Effector memory CD4-positive, alpha-beta T cell (primary cell): Measurements from ENCODE around the gene ENTREP1.

Experiments
- DNase-seq, 3 donors: peaks; one replicate each; pipeline ENCODE4 v3.0.0-alpha.2; 2020
- H3K27ac ChIP-seq: 2 replicates; pipeline ENCODE4 v1.7.0; 2013; ENCODE audit warnings: mild to moderate bottlenecking, low read length, moderate library complexity; ENCODE audit not compliant: insufficient read depth, poor library complexity, severe bottlenecking
- H3K27me3 ChIP-seq: replicated peaks from 2 replicates; pipeline ENCODE4 v1.7.0; 2013; ENCODE audit warnings: mild to moderate bottlenecking, low read length; ENCODE audit not compliant: insufficient read depth, control insufficient read depth, poor library complexity, severe bottlenecking
- H3K36me3 ChIP-seq: 2 replicates; pipeline ENCODE4 v1.7.0; 2013; ENCODE audit warnings: mild to moderate bottlenecking, low read length, moderate library complexity; ENCODE audit not compliant: control insufficient read depth, insufficient read depth
- H3K4me1 ChIP-seq: 2 replicates; pipeline ENCODE4 v1.7.0; 2013; ENCODE audit warnings: low read length, mild to moderate bottlenecking; ENCODE audit not compliant: control insufficient read depth, insufficient read depth, poor library complexity, severe bottlenecking
- H3K4me3 ChIP-seq: 2 replicates; pipeline ENCODE4 v1.7.0; 2013; ENCODE audit warnings: low read length, low read depth, mild to moderate bottlenecking; ENCODE audit not compliant: insufficient read depth, poor library complexity, severe bottlenecking
- H3K9me3 ChIP-seq: 2 replicates; pipeline ENCODE4 v1.7.0; 2013; ENCODE audit warnings: mild to moderate bottlenecking, low read length, moderate library complexity; ENCODE audit not compliant: control insufficient read depth
- total RNA-seq, 3 donors: gene quantifications; one replicate each; lab custom pipeline; 2026; lab: John Stamatoyannopoulos, UW

The ENTREP1 gene, protein sequence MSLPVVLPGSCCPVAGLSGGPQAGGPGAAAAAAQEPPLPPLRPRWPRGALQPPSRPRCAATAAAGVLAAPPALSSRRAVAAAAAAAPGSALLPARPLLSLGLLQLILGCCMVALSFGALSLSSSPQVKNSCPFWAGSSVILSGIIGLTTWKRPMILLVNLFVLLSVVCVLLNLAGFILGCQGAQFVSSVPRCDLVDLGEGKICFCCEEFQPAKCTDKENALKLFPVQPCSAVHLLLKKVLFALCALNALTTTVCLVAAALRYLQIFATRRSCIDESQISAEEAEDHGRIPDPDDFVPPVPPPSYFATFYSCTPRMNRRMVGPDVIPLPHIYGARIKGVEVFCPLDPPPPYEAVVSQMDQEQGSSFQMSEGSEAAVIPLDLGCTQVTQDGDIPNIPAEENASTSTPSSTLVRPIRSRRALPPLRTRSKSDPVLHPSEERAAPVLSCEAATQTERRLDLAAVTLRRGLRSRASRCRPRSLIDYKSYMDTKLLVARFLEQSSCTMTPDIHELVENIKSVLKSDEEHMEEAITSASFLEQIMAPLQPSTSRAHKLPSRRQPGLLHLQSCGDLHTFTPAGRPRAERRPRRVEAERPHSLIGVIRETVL
- 0.09 to 0.97 (median 0.35) reads per million in 3 donors for total RNA-seq

DNA sequence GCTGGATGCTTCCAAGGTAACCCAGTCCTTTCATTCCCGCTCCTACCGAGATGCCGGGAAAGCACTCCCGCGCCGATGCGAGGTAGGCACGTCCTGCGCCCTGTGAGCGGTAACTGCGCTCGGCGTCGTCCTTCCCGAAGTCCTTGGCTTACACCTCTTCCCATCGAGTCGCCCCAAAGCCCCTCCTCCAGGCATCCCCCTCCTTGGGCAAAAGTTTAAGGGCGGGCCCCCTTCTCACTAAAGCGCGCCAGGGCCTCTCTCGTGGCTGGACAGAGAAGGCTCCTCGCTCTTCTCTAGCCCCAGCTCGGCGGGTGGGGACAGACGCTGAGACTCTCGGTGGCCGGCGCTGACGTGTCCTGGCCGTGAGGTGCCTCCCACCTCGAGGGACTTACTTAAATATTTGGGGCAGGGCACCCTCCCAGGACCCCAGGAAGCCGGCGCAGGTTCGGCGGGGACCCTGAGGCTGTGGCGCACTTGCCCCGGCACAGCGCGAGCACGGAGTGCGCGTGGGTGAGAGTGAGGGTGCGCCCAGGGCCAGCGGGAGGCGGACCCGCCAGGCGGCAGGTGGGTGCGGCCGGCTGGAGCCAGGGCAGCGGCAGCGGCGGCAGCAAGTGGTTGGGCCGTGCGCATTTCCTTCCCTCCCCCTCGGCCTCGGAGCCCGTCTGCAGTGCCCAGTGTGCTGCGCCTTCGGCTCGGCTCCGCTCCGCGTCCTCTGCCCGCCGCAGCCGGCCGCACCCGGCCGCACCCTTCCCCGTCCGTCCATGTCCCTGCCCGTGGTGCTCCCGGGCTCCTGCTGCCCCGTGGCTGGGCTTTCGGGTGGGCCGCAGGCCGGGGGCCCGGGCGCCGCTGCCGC is at the start of gene ENTREP1:
Gene ENTREP1 (plus strand): TSS at position 667 of the 853 bp plus-strand sequence. CDS start 95 bp downstream, at position 762.
- DNase-seq, result no peak

DNA sequence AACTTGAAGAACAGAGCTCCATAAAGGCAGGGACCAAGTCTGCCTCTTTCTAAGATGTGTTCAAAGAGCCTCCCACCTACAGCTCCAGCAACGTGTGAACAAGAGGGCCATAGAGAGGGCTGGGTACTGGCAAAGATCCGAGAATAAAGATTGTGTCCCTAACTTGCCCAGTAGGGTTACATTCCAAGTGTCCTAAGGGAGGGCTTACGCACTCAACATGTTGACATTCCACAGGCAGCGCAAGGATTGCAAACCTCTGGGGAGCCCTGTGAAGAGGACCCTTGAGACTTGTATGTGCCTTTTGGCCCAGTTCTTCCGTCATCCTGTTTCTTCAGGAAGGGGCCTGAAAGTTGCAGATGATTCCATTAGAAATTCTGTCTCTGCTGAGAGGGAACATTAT is 48.2 kb upstream of the ENTREP1 start:
- Histone ChIP-seq H3K36me3 (no peaks in the 10 kb centered on the region), H3K9me3 (no peaks in the 10 kb centered on the region), H3K27ac (no peak overlapping the region), H3K4me1 (no peaks in the 10 kb centered on the region), H3K4me3 (no peak overlapping the region), H3K27me3 (no peaks in the 10 kb centered on the region)
- DNase-seq, result no peak

More for the DNA sequence above, at the start of gene ENTREP1:
- H3K27ac ChIP-seq, result no peak within 1 kb of the TSS
- no peaks in the 10 kb centered on the region for H3K36me3 ChIP-seq
- H3K4me1 ChIP-seq, result no peaks in the 10 kb centered on the region
- peaks cover 5% of the 10 kb centered on the region for H3K27me3 ChIP-seq
- no peak within 1 kb of the TSS for H3K4me3 ChIP-seq
- H3K9me3 ChIP-seq, result no peaks in the 10 kb centered on the region

DNA sequence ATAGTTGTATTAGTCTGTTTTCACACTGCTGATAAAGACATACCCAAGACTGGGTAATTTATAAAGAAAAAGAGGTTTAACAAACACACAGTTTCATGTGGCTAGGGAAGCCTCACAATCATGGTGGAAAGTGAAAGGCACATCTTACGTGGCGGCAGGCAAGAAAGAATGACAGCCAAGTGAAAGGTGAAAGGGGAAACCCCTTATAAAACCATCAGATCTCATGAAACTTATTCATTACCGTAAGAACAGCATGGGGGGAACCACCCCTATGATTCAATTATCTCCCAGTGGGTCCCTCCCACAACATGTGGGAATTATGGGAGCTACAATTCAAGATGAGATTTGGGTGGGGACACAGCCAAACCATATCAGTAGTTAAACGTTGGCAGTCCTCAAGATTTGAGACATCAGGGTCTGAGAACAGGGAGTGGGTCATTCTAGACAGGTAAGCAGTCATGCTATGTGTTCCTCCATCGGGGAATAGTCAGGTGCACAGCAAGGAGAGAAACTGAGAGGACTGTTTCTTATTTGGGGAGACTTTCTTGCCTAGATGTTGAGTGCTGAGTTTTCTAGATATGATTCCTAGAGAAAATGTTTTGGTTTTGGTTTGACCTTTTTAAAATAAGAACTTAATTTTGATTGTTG is 45.8 kb upstream of the ENTREP1 start:
- DNase-seq, result no peak
- H3K27ac ChIP-seq, result no peak overlapping the region
- no peaks in the 10 kb centered on the region for H3K27me3 ChIP-seq
- H3K36me3 ChIP-seq, result no peaks in the 10 kb centered on the region
- H3K4me1 ChIP-seq, result no peaks in the 10 kb centered on the region
- H3K9me3 ChIP-seq, result no peaks in the 10 kb centered on the region
- H3K4me3 ChIP-seq, result no peak overlapping the region

DNA sequence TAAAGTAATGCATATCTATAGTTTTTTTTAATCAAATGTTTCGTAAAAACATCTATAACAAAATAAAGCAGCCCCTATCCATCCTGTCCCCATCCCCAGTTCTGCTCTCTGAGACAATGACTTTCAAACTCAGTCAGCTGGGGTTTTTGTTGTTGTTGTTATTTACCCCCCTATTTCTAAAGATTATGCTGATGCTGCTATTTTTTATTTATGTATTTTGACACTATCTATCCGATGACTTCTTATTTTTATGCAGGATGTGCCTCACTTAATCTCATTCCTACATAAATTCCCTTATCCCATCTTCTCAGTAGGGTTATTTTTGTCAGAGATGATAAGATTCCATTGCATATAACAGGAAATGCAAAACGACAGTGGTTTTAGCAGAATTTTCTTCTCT is 45.3 kb upstream of the ENTREP1 start:
- H3K4me3 ChIP-seq, result no peak overlapping the region
- no peaks in the 10 kb centered on the region for H3K4me1 ChIP-seq
- no peaks in the 10 kb centered on the region for H3K9me3 ChIP-seq
- no peaks in the 10 kb centered on the region for H3K27me3 ChIP-seq
- DNase-seq, result no peak
- no peaks in the 10 kb centered on the region for H3K36me3 ChIP-seq
- no peak overlapping the region for H3K27ac ChIP-seq

DNA sequence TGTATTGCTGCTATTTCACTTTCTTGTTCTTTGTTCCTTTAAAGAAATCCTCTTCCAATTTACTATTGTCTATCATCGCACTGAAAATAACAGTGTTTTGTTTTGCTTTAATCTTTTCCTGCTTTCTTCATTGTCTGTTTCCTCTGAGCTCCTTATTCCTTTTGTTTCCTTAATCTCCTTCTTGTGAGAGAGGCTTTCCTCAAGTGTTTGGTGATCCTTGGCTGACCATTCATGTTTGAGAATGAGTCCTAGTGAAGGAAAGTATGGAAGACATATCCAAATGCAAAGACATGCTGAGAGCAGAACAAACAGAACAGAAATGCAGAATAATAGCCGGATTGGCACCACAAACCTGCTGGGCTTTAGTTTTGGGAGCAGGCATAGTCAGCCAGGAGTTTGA is 42.0 kb upstream of the ENTREP1 start:
- H3K27ac ChIP-seq, result no peak overlapping the region
- H3K36me3 ChIP-seq, result no peaks in the 10 kb centered on the region
- H3K9me3 ChIP-seq, result no peaks in the 10 kb centered on the region
- no peak overlapping the region for H3K4me3 ChIP-seq
- no peak for DNase-seq
- no peaks in the 10 kb centered on the region for H3K4me1 ChIP-seq
- H3K27me3 ChIP-seq, result no peaks in the 10 kb centered on the region

DNA sequence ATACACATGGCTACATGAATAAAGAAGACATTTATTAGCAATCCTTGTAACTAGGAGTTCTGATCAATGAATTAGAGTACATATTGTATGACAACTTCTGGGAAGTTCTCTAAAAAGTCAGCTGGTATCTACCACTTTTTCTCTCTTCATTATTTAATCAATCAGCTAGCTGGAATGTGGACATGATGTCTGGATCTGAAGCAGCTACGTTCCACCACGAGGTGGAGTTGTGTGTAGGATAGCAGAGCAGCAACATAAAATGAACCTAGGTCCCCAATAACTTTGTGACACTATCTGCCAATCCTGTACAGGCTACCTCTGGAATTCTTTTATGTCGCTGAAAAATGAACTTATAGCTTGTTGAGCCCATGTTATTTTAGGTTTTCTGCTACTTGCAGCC is 32.9 kb upstream of the ENTREP1 start:
- H3K9me3 ChIP-seq, result no peaks in the 10 kb centered on the region
- no peak for DNase-seq
- H3K36me3 ChIP-seq, result no peaks in the 10 kb centered on the region
- no peak overlapping the region for H3K4me3 ChIP-seq
- H3K27ac ChIP-seq, result no peak overlapping the region
- no peaks in the 10 kb centered on the region for H3K27me3 ChIP-seq
- no peaks in the 10 kb centered on the region for H3K4me1 ChIP-seq

DNA sequence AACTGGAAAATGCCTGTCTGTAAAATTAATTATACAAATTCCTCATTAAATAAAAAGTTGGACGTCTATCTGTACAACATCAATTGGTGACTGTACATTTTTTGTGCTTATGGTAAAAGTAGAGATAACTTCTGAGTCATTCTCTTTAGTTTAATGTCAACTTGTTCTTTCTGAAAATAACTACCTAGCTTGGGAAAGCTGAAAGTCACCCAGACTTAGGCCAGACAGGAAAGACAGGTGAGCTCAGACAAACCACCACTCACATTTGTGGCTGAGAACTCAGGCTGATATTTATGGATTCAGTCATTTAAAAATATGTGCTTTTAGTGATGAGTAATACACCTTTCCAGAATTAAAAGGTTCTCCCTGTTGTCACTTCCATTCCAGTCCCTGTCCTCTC is 31.9 kb upstream of the ENTREP1 start:
- no peaks in the 10 kb centered on the region for H3K27me3 ChIP-seq
- DNase-seq, result no peak
- H3K27ac ChIP-seq, result no peak overlapping the region

DNA sequence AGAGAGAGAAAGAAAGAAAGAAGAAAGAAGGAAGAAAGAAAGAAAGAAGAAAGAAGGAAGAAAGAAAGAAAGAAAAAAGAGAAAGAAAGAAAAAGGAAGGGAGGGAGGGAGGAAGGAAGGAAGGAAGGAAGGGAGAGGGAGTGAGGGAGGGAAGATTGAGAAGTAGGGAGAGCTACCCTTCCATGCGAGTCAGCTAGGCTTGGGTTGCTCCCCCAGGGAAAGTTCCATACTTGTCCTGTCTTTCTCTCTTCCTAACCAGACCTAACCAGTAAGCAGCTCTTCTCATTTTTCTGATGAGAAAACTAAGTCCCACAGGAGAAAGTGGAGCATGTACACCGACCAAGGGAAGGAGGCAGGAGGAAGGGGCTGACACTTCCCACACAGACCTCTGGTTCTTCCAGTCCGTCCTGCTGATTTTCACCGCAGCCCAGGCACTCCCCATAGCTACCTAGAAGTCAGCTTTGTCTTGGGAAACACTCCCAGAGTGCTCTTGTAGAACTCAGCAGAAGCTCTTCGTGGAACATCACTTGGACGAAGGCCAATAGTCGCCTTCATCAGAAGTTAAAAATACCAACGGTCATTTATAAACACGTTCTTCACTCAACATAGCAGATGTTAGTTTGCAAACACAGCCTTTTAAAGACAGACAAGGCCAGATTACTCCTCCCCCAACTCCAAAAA is 29.0 kb upstream of the ENTREP1 start:
- Histone ChIP-seq H3K4me1 (no peaks in the 10 kb centered on the region), H3K4me3 (no peak overlapping the region), H3K36me3 (no peaks in the 10 kb centered on the region), H3K27me3 (no peaks in the 10 kb centered on the region), H3K9me3 (no peaks in the 10 kb centered on the region), H3K27ac (no peak overlapping the region)
- DNase-seq, result no peak

More for the DNA sequence above, 31.9 kb upstream of the ENTREP1 start:
- Histone ChIP-seq H3K9me3 (no peaks in the 10 kb centered on the region), H3K36me3 (no peaks in the 10 kb centered on the region), H3K4me1 (no peaks in the 10 kb centered on the region), H3K4me3 (no peak overlapping the region)

DNA sequence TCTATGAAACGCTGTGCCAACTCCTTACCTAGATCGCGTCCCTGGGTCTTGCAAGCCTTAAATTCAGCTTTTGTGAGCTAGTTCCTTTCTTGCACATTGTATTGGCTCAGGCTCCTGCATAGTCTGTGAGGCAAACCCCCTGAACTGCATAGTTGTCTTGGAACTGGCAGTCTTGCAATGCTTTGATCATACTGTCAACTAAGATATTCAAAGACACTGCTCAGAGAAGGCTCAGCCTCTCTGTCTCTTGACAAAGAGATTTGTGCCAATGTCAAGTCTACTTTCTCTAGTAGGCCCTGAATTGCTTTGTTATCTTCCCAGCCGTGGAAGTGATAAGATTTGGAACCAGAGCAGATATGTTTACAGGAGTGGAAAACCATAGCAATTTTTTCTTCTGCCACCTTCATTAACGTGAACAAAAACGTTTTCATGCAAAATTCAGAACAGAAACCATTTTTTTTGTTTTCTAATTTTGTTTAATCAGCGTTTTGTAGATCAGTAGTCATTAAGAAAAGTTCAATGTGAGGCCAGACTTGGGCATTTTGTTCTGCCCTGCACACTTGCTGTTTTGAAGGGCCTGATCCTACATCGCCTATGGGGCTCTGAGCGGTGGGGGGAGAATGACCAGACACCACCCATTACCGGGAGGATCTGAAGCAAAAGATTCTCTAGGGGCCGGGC is 27.6 kb upstream of the ENTREP1 start:
- Histone ChIP-seq H3K4me3 (no peak overlapping the region), H3K27me3 (no peaks in the 10 kb centered on the region), H3K36me3 (no peaks in the 10 kb centered on the region), H3K27ac (no peak overlapping the region), H3K4me1 (no peaks in the 10 kb centered on the region), H3K9me3 (no peaks in the 10 kb centered on the region)
- DNase-seq, result no peak
